H1 (cell line): ENCODE results near the gene LHX2.

Source experiments
- CHD1 ChIP-seq: IDR thresholded peaks from 2 replicates; pipeline ENCODE4 v1.6.1; 2012; ENCODE audit warnings: low read depth, low read length, improper control_type of control experiment
- CTCF ChIP-seq, 3 experiments: IDR thresholded peaks; 1 replicate in 2 of 3; 2 replicates in 1 of 3; pipeline versions ENCODE4 v1.5.1 to v1.6.1; 2011; ENCODE audit warnings: low read length in 3 of 3, mild to moderate bottlenecking in 3 of 3, inconsistent platforms in 2 of 3, low read depth in 1 of 3, moderate library complexity in 1 of 3; ENCODE audit not compliant: insufficient read depth in 1 of 3; ENCODE audit errors: control extremely low read depth in 1 of 3
- EP300 ChIP-seq, 2 experiments: IDR thresholded peaks; 1 replicate in 1 of 2; 2 replicates in 1 of 2; pipeline ENCODE4 v1.6.1; 2011 to 2012; ENCODE audit warnings: low read depth in 2 of 2, low read length in 2 of 2, mild to moderate bottlenecking in 2 of 2, borderline replicate concordance in 1 of 2, inconsistent platforms in 1 of 2, moderate library complexity in 1 of 2
- EZH2 ChIP-seq: fragments of 200-600 bp; sonication (generic); IDR thresholded peaks from 2 replicates; pipeline ENCODE4 v1.7.1; 2012; ENCODE audit warnings: low read depth, mild to moderate bottlenecking, moderate library complexity, low read length, inconsistent platforms; ENCODE audit not compliant: severe bottlenecking
- GTF2F1 ChIP-seq: IDR thresholded peaks from 2 replicates; pipeline ENCODE4 v1.6.1; 2012; ENCODE audit warnings: low read depth, low read length, improper control_type of control experiment, borderline replicate concordance
- KDM5A ChIP-seq: fragments of 200-600 bp; IDR thresholded peaks from 2 replicates; pipeline ENCODE4 v1.7.1; 2012; ENCODE audit warnings: mild to moderate bottlenecking, low read length, inconsistent platforms, mixed read lengths
- MAFK ChIP-seq: IDR thresholded peaks from 2 replicates; pipeline ENCODE4 v1.6.1; 2012; ENCODE audit warnings: low read depth, mild to moderate bottlenecking, improper control_type of control experiment, low read length
- POLR2A ChIP-seq, 2 experiments: IDR thresholded peaks; 1 replicate in 1 of 2; 2 replicates in 1 of 2; pipeline ENCODE4 v1.6.1; 2011; ENCODE audit warnings: low read depth in 2 of 2, low read length in 2 of 2, mild to moderate bottlenecking in 2 of 2; ENCODE audit errors: control extremely low read depth in 1 of 2
- POLR2AphosphoS5 ChIP-seq: IDR thresholded peaks from 2 replicates; pipeline ENCODE4 v1.6.1; 2011; ENCODE audit warnings: low read depth, low read length
- SIN3A ChIP-seq, 2 experiments: IDR thresholded peaks in 1 of 2; conservative IDR thresholded peaks in 1 of 2; 2 replicates each; pipeline ENCODE4 v1.6.1; 2011 to 2012; ENCODE audit warnings: low read length in 2 of 2, improper control_type of control experiment in 1 of 2, low read depth in 1 of 2, mild to moderate bottlenecking in 1 of 2
- SP1 ChIP-seq: IDR thresholded peaks from 2 replicates; pipeline ENCODE4 v1.6.1; 2011; ENCODE audit warnings: low read depth, low read length
- TEAD4 ChIP-seq: IDR thresholded peaks from 2 replicates; pipeline ENCODE4 v1.6.1; 2012; ENCODE audit warnings: low read depth, low read length, inconsistent platforms, mixed read lengths

GRCh38 chr9:124040935-124041816 is 29.6 kb downstream of the LHX2 start:
- TF ChIP-seq CTCF (IDR thresholded peaks at IDR 0.05; ENCODE audit: control extremely low read depth in 1 of 3, insufficient read depth in 1 of 3, low read depth in 1 of 3, low read length in 3 of 3) (peak; percentile 81 to 89 (median 88)), TEAD4 (no peak), POLR2A (IDR thresholded peaks at IDR 0.05; ENCODE audit: control extremely low read depth in 1 of 2, low read depth in 2 of 2, low read length in 2 of 2) (no peak), CHD1 (no peak), POLR2AphosphoS5 (no peak), KDM5A (no peak), EP300 (IDR thresholded peaks at IDR 0.05; ENCODE audit: borderline replicate concordance in 1 of 2, low read depth in 2 of 2, low read length in 2 of 2) (no peak; a peak in 1 of 3 replicates), SIN3A (conservative IDR thresholded peaks at IDR 0.05 in 1 of 2, IDR thresholded peaks at IDR 0.05 in 1 of 2; ENCODE audit: low read depth in 1 of 2, low read length in 2 of 2) (no peak), GTF2F1 (no peak), EZH2 (peak; percentile 25), SP1 (no peak), MAFK (no peak)
